ENCODE results near the gene CSAD. TPM values are rescaled to one million over a fixed set of nuclear protein-coding genes. Genes with fewer than 3 reads are reported as not detected.
"Not testable (repeated sequence)": the region's sequence is repeated elsewhere in the genome, so short reads cannot be mapped to it uniquely, and the experiment has no call there.

Gene CSAD
- polyA plus RNA-seq, 1 of the 3 experiments (the other 2 are of a cell fraction) = 32.2 TPM

DNA sequence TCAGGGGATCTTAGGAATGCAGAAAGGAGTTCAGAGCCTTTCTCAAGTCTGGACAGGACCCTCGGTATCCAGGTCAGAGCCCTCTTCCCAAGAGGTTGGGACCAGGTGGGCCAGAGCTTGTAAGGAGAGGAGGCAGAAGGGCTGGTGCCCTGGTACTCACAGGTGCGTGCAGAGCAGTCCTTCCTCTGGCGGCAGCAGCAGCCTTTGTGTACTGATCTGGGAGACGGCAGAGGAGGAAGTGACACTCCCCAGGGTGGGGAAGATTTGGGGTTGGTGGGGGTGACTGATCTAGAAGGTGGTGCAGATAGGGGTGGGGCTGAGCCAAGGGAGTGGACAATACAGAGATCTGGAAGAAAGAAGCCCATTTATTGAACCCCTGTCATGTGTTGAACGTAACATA, 26.3 kb upstream of the CSAD start, which contains the start of gene ITGB7:
TSS of gene ITGB7 (minus strand) at position 210 of the 400 bp plus-strand sequence. CDS start 6,808 bp downstream, outside the sequence.
- no peaks in the 10 kb centered on the region for H4K20me1 ChIP-seq (ENCODE audit: insufficient read depth)
- peak within 1 kb of the TSS; percentile 63; the same call in 1 of the 2 replicates for H2AFZ ChIP-seq (ENCODE audit: low read depth)
- no peaks in the 10 kb centered on the region for H3K79me2 ChIP-seq (ENCODE audit: insufficient read depth)
- no peaks in the 10 kb centered on the region for H3K9me2 ChIP-seq
- peak within 1 kb of the TSS in 1 of 2 experiments; percentile 67; a peak in 2 of 4 replicates for H3K27ac ChIP-seq (ENCODE audit: low read depth in 2 of 2, low read length in 1 of 2)
- DNase-seq = no peak
- H3K4me2 ChIP-seq = peak within 1 kb of the TSS; percentile 36; the same call in 1 of the 2 replicates
- peaks cover 0 to 7% of the 10 kb centered on the region in 2 experiments; a peak in 1 of 4 replicates for H3K4me1 ChIP-seq (ENCODE audit: control insufficient read depth in 1 of 2, insufficient read depth in 2 of 2, low read depth in 1 of 2, low read length in 1 of 2)
- TF ChIP-seq RFX5 (IDR thresholded peaks at IDR 0.05; ENCODE audit: low read length) = no peak
- H3K9ac ChIP-seq = peak within 1 kb of the TSS; percentile 39; the same call in 1 of the 2 replicates
- no peak within 1 kb of the TSS for H3K4me3 ChIP-seq (ENCODE audit: low read depth in 2 of 2, low read length in 1 of 2)
- H3K27me3 ChIP-seq (ENCODE audit: insufficient read depth) = no peaks in the 10 kb centered on the region
- H3F3A ChIP-seq (replicated peaks; ENCODE audit: insufficient read depth) = peaks cover 9% of the 10 kb centered on the region
- no peaks in the 10 kb centered on the region for H3K9me3 ChIP-seq
- POLR2A ChIA-PET = no interaction called here
- WGBS (ENCODE audit: low lambda C conversion rate) = 85% methylated on average over 5 of the region's 5 CpGs
- CTCF ChIA-PET = interaction anchor here (1.2 to 14.8 kb wide), 5 partner anchors 9 to 114 kb away, joined by 3 to 363 read pairs (median 6); partner anchors contain the start of genes AAAS, MYG1 and PFDN5
- peaks cover 10 to 18% of the 10 kb centered on the region in 2 experiments for H3K36me3 ChIP-seq (replicated peaks in 1 of 2; ENCODE audit: control insufficient read depth in 1 of 2, insufficient read depth in 2 of 2, low read length in 1 of 2)

DNA sequence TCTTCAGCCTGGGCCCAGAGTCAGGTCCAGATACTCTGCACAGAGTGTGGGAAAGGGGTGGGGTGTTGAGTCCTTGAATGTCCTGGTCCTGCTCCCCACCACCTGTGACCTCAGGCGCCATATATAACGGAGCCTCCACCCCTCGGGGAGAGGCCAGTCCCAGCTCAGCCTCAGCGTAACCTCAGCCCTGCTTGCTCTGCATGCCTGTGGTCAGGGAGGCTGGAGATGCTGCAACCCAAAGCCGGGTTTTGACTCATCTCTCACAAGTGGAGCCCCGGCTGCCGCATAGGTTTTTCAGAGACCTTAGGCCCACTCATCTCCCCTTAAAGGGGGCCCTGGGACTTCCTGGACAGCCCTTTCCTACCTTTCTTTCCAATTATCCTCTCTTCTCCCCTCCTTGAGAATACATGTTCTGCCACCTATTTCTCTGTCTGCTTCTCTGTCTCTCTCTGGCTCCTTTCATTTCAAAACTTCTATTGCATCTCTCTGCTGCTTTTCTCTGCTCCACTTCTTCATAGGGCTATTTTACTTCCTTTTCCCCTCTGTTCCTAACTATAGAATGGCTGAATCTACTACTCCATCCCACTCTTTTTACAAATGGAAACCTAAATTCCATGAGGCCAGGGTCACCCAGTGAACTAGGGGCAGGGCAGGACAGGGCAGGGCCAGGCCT, 25.2 kb upstream of the CSAD start:
- 25% methylated on average over 7 of the region's 7 CpGs for WGBS (ENCODE audit: low lambda C conversion rate)
- H4K20me1 ChIP-seq (ENCODE audit: insufficient read depth) = no peaks in the 10 kb centered on the region
- no peak for DNase-seq
- no peaks in the 10 kb centered on the region for H3K79me2 ChIP-seq (ENCODE audit: insufficient read depth)
- peak overlapping the region; percentile 36; the same call in 1 of the 2 replicates for H3K4me2 ChIP-seq
- H3K27ac ChIP-seq (ENCODE audit: low read depth in 2 of 2, low read length in 1 of 2) = peak overlapping the region in 1 of 2 experiments; percentile 67; a peak in 2 of 4 replicates
- POLR2A ChIA-PET = no interaction called here
- peak; percentile 30; the same call in 1 of the 2 replicates for TF ChIP-seq TCF12 (IDR thresholded peaks at IDR 0.05)
- no peak; the same call in 1 of the 2 replicates for TF ChIP-seq JUND (IDR thresholded peaks at IDR 0.05)
- TF ChIP-seq, protein P1, sequence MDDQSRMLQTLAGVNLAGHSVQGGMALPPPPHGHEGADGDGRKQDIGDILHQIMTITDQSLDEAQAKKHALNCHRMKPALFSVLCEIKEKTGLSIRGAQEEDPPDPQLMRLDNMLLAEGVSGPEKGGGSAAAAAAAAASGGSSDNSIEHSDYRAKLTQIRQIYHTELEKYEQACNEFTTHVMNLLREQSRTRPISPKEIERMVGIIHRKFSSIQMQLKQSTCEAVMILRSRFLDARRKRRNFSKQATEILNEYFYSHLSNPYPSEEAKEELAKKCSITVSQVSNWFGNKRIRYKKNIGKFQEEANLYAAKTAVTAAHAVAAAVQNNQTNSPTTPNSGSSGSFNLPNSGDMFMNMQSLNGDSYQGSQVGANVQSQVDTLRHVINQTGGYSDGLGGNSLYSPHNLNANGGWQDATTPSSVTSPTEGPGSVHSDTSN (IDR thresholded peaks at IDR 0.05) = peak; percentile 21; the same call in 1 of the 2 replicates
- peak; percentile 53; the same call in 1 of the 2 replicates for TF ChIP-seq FOSL2 (IDR thresholded peaks at IDR 0.05; ENCODE audit: borderline replicate concordance, low read depth)
- TF ChIP-seq SMC3 (IDR thresholded peaks at IDR 0.05; ENCODE audit: low read depth, low read length) = no peak
- H3K27me3 ChIP-seq (ENCODE audit: insufficient read depth) = no peaks in the 10 kb centered on the region
- CTCF ChIA-PET = interaction anchor here (0.5 to 2.0 kb wide), 2 partner anchors 8 to 46 kb away, joined by 3 to 6 read pairs; no protein-coding TSS in a partner anchor
- no peaks in the 10 kb centered on the region for H3K9me3 ChIP-seq
- H3K4me3 ChIP-seq (ENCODE audit: low read depth in 2 of 2, low read length in 1 of 2) = no peak overlapping the region
- H3K9me2 ChIP-seq = no peaks in the 10 kb centered on the region
- peaks cover 0 to 7% of the 10 kb centered on the region in 2 experiments; a peak in 1 of 4 replicates for H3K4me1 ChIP-seq (ENCODE audit: control insufficient read depth in 1 of 2, insufficient read depth in 2 of 2, low read depth in 1 of 2, low read length in 1 of 2)
- H3F3A ChIP-seq (replicated peaks; ENCODE audit: insufficient read depth) = peaks cover 9% of the 10 kb centered on the region
- peaks cover 2 to 7% of the 10 kb centered on the region in 2 experiments for H3K36me3 ChIP-seq (replicated peaks in 1 of 2; ENCODE audit: control insufficient read depth in 1 of 2, insufficient read depth in 2 of 2, low read length in 1 of 2)
- H2AFZ ChIP-seq (ENCODE audit: low read depth) = peak overlapping the region; percentile 63; the same call in 1 of the 2 replicates
- peak overlapping the region; percentile 39; the same call in 1 of the 2 replicates for H3K9ac ChIP-seq

DNA sequence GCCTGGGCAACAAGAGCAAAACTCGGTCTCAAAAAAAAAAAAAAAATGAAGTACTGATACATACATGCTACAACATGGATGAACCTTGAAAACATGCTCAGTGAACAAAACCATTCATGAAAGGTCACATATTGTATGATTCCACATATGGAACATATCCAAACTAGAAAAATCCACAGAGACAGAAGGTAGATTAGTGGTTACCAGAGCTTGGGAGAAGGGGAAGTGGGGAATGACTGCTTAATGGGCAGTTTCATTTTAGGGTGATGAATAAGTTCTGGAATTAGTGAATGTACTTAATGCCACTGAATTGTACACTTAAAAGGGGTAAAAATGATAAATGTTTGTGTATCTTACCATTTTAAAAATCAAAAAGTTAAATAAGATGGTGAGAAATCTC, 23.6 kb upstream of the CSAD start:
- CTCF ChIA-PET = interaction anchor here (0.8 to 1.2 kb wide), 5 partner anchors 17 to 68 kb away, joined by 3 read pairs; a partner anchor contains a TSS
- POLR2A ChIA-PET = no interaction called here
- peaks cover 9% of the 10 kb centered on the region for H3F3A ChIP-seq (replicated peaks; ENCODE audit: insufficient read depth)

DNA sequence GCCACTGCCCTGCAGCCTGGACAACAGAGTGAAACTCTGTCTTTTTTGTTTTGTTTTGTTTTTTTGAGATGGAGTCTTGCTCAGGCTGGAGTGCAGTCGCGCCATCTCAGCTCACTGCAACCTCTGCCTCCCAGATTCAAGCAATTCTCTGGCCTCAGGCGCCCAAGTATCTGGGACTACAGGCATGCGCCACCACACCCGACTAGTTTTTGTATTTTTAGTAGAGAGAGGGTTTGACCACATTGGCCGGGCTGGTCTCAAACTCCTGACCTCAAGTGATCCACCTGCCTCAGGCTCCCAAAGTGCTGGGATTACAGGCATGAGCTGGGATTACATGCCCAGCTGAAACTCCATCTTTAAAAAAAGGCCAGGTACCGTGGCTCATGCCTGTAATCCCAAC, 21.6 kb upstream of the CSAD start:
- H3K4me1 ChIP-seq (ENCODE audit: control insufficient read depth in 1 of 2, insufficient read depth in 2 of 2, low read depth in 1 of 2, low read length in 1 of 2); H3K9me2 ChIP-seq; H4K20me1 ChIP-seq (ENCODE audit: insufficient read depth); POLR2A ChIA-PET; H3K36me3 ChIP-seq (replicated peaks in 1 of 2; ENCODE audit: control insufficient read depth in 1 of 2, insufficient read depth in 2 of 2, low read length in 1 of 2); H3F3A ChIP-seq (replicated peaks; ENCODE audit: insufficient read depth); H3K27me3 ChIP-seq (ENCODE audit: insufficient read depth); DNase-seq; H3K4me3 ChIP-seq (ENCODE audit: low read depth in 2 of 2, low read length in 1 of 2); H3K9me3 ChIP-seq; H3K9ac ChIP-seq; H3K27ac ChIP-seq (ENCODE audit: low read depth in 2 of 2, low read length in 1 of 2); H2AFZ ChIP-seq (ENCODE audit: low read depth); H3K79me2 ChIP-seq (ENCODE audit: insufficient read depth); H3K4me2 ChIP-seq: not testable (repeated sequence)
- CTCF ChIA-PET = interaction anchor here (1.1 to 9.5 kb wide), 6 partner anchors 9 to 136 kb away, joined by 3 to 181 read pairs (median 8); partner anchors contain the start of genes ESPL1 and ITGB7
- 80% methylated on average over 7 of the region's 7 CpGs for WGBS (ENCODE audit: low lambda C conversion rate)

More for the DNA sequence above, 23.6 kb upstream of the CSAD start:
- Histone ChIP-seq H3K79me2 (ENCODE audit: insufficient read depth) (no peaks in the 10 kb centered on the region), H4K20me1 (ENCODE audit: insufficient read depth) (no peaks in the 10 kb centered on the region), H2AFZ (ENCODE audit: low read depth) (no peak overlapping the region), H3K9ac (no peak overlapping the region), H3K4me1 (ENCODE audit: control insufficient read depth in 1 of 2, insufficient read depth in 2 of 2, low read depth in 1 of 2, low read length in 1 of 2) (peaks cover 0 to 7% of the 10 kb centered on the region in 2 experiments; a peak in 1 of 4 replicates), H3K36me3 (replicated peaks in 1 of 2; ENCODE audit: control insufficient read depth in 1 of 2, insufficient read depth in 2 of 2, low read length in 1 of 2) (no peaks in the 10 kb centered on the region), H3K4me2 (no peak overlapping the region), H3K4me3 (ENCODE audit: low read depth in 2 of 2, low read length in 1 of 2) (no peak overlapping the region), H3K27me3 (ENCODE audit: insufficient read depth) (no peaks in the 10 kb centered on the region), H3K27ac (ENCODE audit: low read depth in 2 of 2, low read length in 1 of 2) (no peak overlapping the region), H3K9me2 (no peaks in the 10 kb centered on the region), H3K9me3 (no peaks in the 10 kb centered on the region)
- TF ChIP-seq ELF1 (IDR thresholded peaks at IDR 0.05) (no peak), TAF1 (IDR thresholded peaks at IDR 0.05; ENCODE audit: borderline replicate concordance, low read depth, low read length) (no peak), TEAD4 (IDR thresholded peaks at IDR 0.05; ENCODE audit: borderline replicate concordance, insufficient read depth) (no peak), GABPA (IDR thresholded peaks at IDR 0.05; ENCODE audit: low read depth) (no peak), POLR2AphosphoS5 (IDR thresholded peaks at IDR 0.05; ENCODE audit: low read depth, low read length) (no peak), SMC3 (IDR thresholded peaks at IDR 0.05; ENCODE audit: low read depth, low read length) (no peak), NFIC (IDR thresholded peaks at IDR 0.05; ENCODE audit: borderline replicate concordance) (no peak), RCOR1 (IDR thresholded peaks at IDR 0.05; ENCODE audit: low read length) (no peak)
- WGBS (ENCODE audit: low lambda C conversion rate) = 100% methylated on average over 1 of the region's 1 CpG
- DNase-seq = no peak
